GM21526 (cell line): Measurements from ENCODE around the gene PAK2.
"Not testable (repeated sequence)": the region's sequence is repeated elsewhere in the genome, so short reads cannot be mapped to it uniquely, and the experiment has no call there.

ENCODE experiments used
- ATAC-seq: cut with Tn5 transposase; IDR thresholded peaks from one replicate; pipeline ENCODE4 v1.9.1; 2021; ENCODE audit warnings: moderate library complexity; ENCODE audit not compliant: unreplicated experiment, low FRiP score

The PAK2 gene

GRCh38 chr3:196739671-196740480 is at the start of gene PAK2:
Gene PAK2, plus strand, starts transcription at chr3:196739857. Its CDS starts 42,790 bp downstream, at chr3:196782647.
- peak; percentile 82 for ATAC-seq

- ATAC-seq: no peak
Observed at GRCh38 chr3:196689941-196690660, 49.6 kb upstream of the PAK2 start.

- no peak for ATAC-seq
Observed at GRCh38 chr3:196691386-196691785, 48.3 kb upstream of the PAK2 start.

- no peak for ATAC-seq
Observed at GRCh38 chr3:196694202-196694638, 45.4 kb upstream of the PAK2 start.

- no peak for ATAC-seq
Observed at GRCh38 chr3:196694941-196695848, 44.5 kb upstream of the PAK2 start.

GRCh38 chr3:196695849-196696226 is 43.8 kb upstream of the PAK2 start:
- no peak for ATAC-seq

- ATAC-seq: no peak
Observed at GRCh38 chr3:196697270-196697669, 42.4 kb upstream of the PAK2 start.

GRCh38 chr3:196699749-196700148 is 39.9 kb upstream of the PAK2 start:
- ATAC-seq: no peak

GRCh38 chr3:196700801-196701200 is 38.9 kb upstream of the PAK2 start:
- ATAC-seq: no peak

GRCh38 chr3:196706327-196706726 is 33.3 kb upstream of the PAK2 start:
- ATAC-seq: no peak

- ATAC-seq: no peak
Observed at GRCh38 chr3:196706731-196707130, 32.9 kb upstream of the PAK2 start.

- no peak for ATAC-seq
Observed at GRCh38 chr3:196707566-196707965, 32.1 kb upstream of the PAK2 start.

- no peak for ATAC-seq
Observed at GRCh38 chr3:196708467-196708866, 31.2 kb upstream of the PAK2 start.

GRCh38 chr3:196711838-196712513 is 27.7 kb upstream of the PAK2 start, which contains the start of the genes CEP19 and PIGX:
Gene CEP19, minus strand, starts transcription at chr3:196712250. Its CDS starts 3,593 bp downstream, at chr3:196708657.
Gene PIGX, plus strand, starts transcription at chr3:196712377.
- ATAC-seq: peak; percentile 70

GRCh38 chr3:196712514-196713413 is 26.9 kb upstream of the PAK2 start:
- ATAC-seq: peak; percentile 45

GRCh38 chr3:196717162-196717561 is 22.5 kb upstream of the PAK2 start:
- ATAC-seq: not testable (repeated sequence)

- no peak for ATAC-seq
Observed at GRCh38 chr3:196721097-196721496, 18.6 kb upstream of the PAK2 start.

GRCh38 chr3:196726788-196727675 is 12.6 kb upstream of the PAK2 start:
- ATAC-seq: no peak
